ENCODE measurements around the gene SCGB1C1.

SCGB1C1 gene

DNA sequence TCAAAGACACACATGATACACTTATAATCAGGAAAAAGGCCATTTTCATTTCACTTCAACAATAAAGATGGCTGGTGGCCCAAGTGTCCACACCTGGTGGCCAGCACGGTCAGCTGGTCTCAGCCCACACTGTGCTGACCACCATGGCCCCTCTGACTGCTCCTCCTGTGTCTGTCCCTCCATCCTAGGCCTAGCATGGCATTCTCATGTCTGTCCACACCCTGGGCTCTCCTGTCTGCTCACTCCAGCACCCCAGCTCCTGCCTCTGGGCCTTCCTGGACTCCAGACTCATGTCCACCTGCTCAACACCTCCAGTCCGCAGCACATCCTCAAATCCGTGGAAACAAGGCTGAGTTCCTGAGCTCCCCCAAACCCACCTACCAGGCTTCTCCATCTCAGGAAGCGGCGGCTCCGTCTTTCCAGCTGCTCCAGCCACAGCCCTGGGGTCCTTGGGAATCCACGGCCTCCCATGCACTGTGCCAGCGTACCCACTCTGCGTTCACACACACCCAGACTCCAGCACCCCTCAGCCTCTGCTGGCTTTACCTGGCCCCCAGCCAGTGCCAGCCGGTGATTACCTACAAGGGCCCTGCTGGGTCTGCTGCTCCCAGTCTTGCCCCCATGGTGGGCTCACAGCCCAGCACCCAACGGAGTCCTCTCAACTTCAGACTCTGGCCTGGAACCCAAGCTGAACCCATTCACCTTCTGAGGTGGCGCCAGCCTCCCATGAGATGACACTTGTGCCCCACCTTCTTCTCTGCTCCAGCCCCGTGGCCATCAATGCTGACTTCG lies 29.3 kb downstream of the SCGB1C1 start:
- no peak for DNase-seq (ENCODE audit: low spot score)
- in situ Hi-C loops (cut with MboI; ENCODE audit: low pct_unique_long_range_greater_than_20kb, low sequenced_read_pairs, unreplicated experiment), result no loop called here
- no peak for TF ChIP-seq CTCF (IDR thresholded peaks at IDR 0.05; ENCODE audit: extremely low read depth, insufficient read depth, missing control alignments)

GRCh38 chr11:223026-223789 lies 30.3 kb downstream of the SCGB1C1 start:
- in situ Hi-C loops (cut with MboI; ENCODE audit: low pct_unique_long_range_greater_than_20kb, low sequenced_read_pairs, unreplicated experiment), result no loop called here
- no peak for TF ChIP-seq CTCF (IDR thresholded peaks at IDR 0.05; ENCODE audit: extremely low read depth, insufficient read depth, missing control alignments)

GRCh38 chr11:223884-224283 lies 31.0 kb downstream of the SCGB1C1 start:
- no peak for DNase-seq (ENCODE audit: low spot score)
- no peak for TF ChIP-seq CTCF (IDR thresholded peaks at IDR 0.05; ENCODE audit: extremely low read depth, insufficient read depth, missing control alignments)
- in situ Hi-C loops (cut with MboI; ENCODE audit: low pct_unique_long_range_greater_than_20kb, low sequenced_read_pairs, unreplicated experiment), result no loop called here

More at GRCh38 chr11:223026-223789, 30.3 kb downstream of the SCGB1C1 start:
- no peak for DNase-seq (ENCODE audit: low spot score)

GRCh38 chr11:224424-224823 lies 31.5 kb downstream of the SCGB1C1 start:
- in situ Hi-C loops (cut with MboI; ENCODE audit: low pct_unique_long_range_greater_than_20kb, low sequenced_read_pairs, unreplicated experiment), result no loop called here
- DNase-seq (ENCODE audit: low spot score), result no peak
- TF ChIP-seq CTCF (IDR thresholded peaks at IDR 0.05; ENCODE audit: extremely low read depth, insufficient read depth, missing control alignments), result no peak

- in situ Hi-C loops (cut with MboI; ENCODE audit: low pct_unique_long_range_greater_than_20kb, low sequenced_read_pairs, unreplicated experiment), result no loop called here
- no peak for DNase-seq (ENCODE audit: low spot score)
- TF ChIP-seq CTCF (IDR thresholded peaks at IDR 0.05; ENCODE audit: extremely low read depth, insufficient read depth, missing control alignments), result no peak
These were observed 33.0 kb downstream of the SCGB1C1 start for GRCh38 chr11:225734-226453.

- no peak for TF ChIP-seq CTCF (IDR thresholded peaks at IDR 0.05; ENCODE audit: extremely low read depth, insufficient read depth, missing control alignments)
- in situ Hi-C loops (cut with MboI; ENCODE audit: low pct_unique_long_range_greater_than_20kb, low sequenced_read_pairs, unreplicated experiment), result no loop called here
- no peak for DNase-seq (ENCODE audit: low spot score)
These were observed 35.0 kb downstream of the SCGB1C1 start for GRCh38 chr11:227824-228379.

Measured in GM13977 (cell line).